ENCODE data around the gene RP9. TPM values are rescaled to one million over a fixed set of nuclear protein-coding genes. Genes with fewer than 3 reads are reported as not detected.

RP9 gene
- total and polyA plus RNA-seq, 9 of the 15 experiments (the other 6 are each of a cell fraction or from before 2014, with no cell fraction given), result 10.7 to 44.8 (median 33.4) TPM

- TF ChIP-seq RFX1 (IDR thresholded peaks at IDR 0.05), result no peak
- TF ChIP-seq ZNF561 (CRISPR knock-in tag; conservative IDR thresholded peaks at IDR 0.05), result no peak
- TF ChIP-seq ZBTB17 (CRISPR knock-in tag; IDR thresholded peaks at IDR 0.05), result no peak
Measured at GRCh38 chr7:33101906-33102305, 7.3 kb downstream of the RP9 start (continued).

GRCh38 chr7:33100770-33101169 is 8.4 kb downstream of the RP9 start:
- ChIA-PET CTCF (ENCODE audit: low intra/inter-chr PET ratio) (no interaction called here), POLR2A (no interaction called here)
- Histone ChIP-seq H4K20me1 (replicated peaks; ENCODE audit: control insufficient read depth, insufficient read depth, low read length) (peaks cover 4% of the 10 kb centered on the region; the same call in 1 of the 2 replicates), H3K36me3 (ENCODE audit: control insufficient read depth, insufficient read depth, low read length) (peaks cover 83% of the 10 kb centered on the region), H3K27me3 (ENCODE audit: control insufficient read depth in 2 of 2, insufficient read depth in 2 of 2, low read length in 2 of 2) (no peaks in the 10 kb centered on the region), H3K9me3 (replicated peaks; ENCODE audit: control insufficient read depth, insufficient read depth, low read depth, low read length) (no peaks in the 10 kb centered on the region), H3K4me1 (replicated peaks in 1 of 2; ENCODE audit: control insufficient read depth in 2 of 2, insufficient read depth in 2 of 2, low read length in 2 of 2) (no peaks in the 10 kb centered on the region; a peak in 1 of 5 replicates), H3K79me2 (ENCODE audit: control insufficient read depth, insufficient read depth, low read length) (peaks cover 39% of the 10 kb centered on the region), H3K27ac (ENCODE audit: extremely low read depth, low read depth, low read length) (no peak overlapping the region), H2AFZ (ENCODE audit: low read depth, low read length) (no peak overlapping the region), H3K4me3 (no peak overlapping the region), H3K9me1 (ENCODE audit: control insufficient read depth, insufficient read depth, low read length) (no peaks in the 10 kb centered on the region), H3K9ac (ENCODE audit: insufficient read depth in 1 of 2, low read depth in 2 of 2, low read length in 2 of 2) (no peak overlapping the region), H3K4me2 (ENCODE audit: insufficient read depth, low read length) (no peak overlapping the region)
- 82% methylated on average over 3 of the region's 3 CpGs for WGBS (ENCODE audit: insufficient coverage, low coverage, missing lambda C conversion rate)
- BruUV-seq (replicated peaks), result no TSS peak
- in situ Hi-C loops (cut with MboI), result no loop called here
- TF ChIP-seq ZSCAN29 (IDR thresholded peaks at IDR 0.05) (no peak), SNIP1 (IDR thresholded peaks at IDR 0.05; ENCODE audit: low read depth) (no peak), CREB1 (IDR thresholded peaks at IDR 0.05) (no peak), CREB1 (CRISPR knock-in tag; IDR thresholded peaks at IDR 0.05) (no peak), KDM5B (IDR thresholded peaks at IDR 0.05; ENCODE audit: insufficient replicate concordance, low read depth, low read length) (no peak), HDAC3 (IDR thresholded peaks at IDR 0.05; ENCODE audit: borderline replicate concordance, partially characterized antibody) (no peak), RBM15 (IDR thresholded peaks at IDR 0.05; ENCODE audit: insufficient read depth, low read length) (no peak), CBX1 (IDR thresholded peaks at IDR 0.05; ENCODE audit: low read depth) (no peak), ZNF408 (CRISPR knock-in tag; IDR thresholded peaks at IDR 0.05; ENCODE audit: low read depth) (no peak), JUND (IDR thresholded peaks at IDR 0.05; ENCODE audit: borderline replicate concordance, low read depth, low read length) (no peak), JUND (tag; IDR thresholded peaks at IDR 0.05; ENCODE audit: borderline replicate concordance, low read depth, low read length) (no peak), C11orf30 (IDR thresholded peaks at IDR 0.05; ENCODE audit: low read depth) (no peak), THRAP3 (IDR thresholded peaks at IDR 0.05; ENCODE audit: borderline replicate concordance) (no peak), ZBED1 (IDR thresholded peaks at IDR 0.05) (no peak)
- TF ChIP-seq, protein P1, sequence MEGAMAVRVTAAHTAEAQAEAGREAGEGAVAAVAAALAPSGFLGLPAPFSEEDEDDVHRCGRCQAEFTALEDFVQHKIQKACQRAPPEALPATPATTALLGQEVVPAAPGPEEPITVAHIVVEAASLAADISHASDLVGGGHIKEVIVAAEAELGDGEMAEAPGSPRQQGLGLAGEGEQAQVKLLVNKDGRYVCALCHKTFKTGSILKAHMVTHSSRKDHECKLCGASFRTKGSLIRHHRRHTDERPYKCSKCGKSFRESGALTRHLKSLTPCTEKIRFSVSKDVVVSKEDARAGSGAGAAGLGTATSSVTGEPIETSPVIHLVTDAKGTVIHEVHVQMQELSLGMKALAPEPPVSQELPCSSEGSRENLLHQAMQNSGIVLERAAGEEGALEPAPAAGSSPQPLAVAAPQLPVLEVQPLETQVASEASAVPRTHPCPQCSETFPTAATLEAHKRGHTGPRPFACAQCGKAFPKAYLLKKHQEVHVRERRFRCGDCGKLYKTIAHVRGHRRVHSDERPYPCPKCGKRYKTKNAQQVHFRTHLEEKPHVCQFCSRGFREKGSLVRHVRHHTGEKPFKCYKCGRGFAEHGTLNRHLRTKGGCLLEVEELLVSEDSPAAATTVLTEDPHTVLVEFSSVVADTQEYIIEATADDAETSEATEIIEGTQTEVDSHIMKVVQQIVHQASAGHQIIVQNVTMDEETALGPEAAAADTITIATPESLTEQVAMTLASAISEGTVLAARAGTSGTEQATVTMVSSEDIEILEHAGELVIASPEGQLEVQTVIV (CRISPR knock-in tag; IDR thresholded peaks at IDR 0.05; ENCODE audit: borderline replicate concordance), result no peak
- ATAC-seq, result no peak
- no peak for FAIRE-seq
- DNase-seq (ENCODE audit: extremely low read depth in 1 of 4, low spot score in 3 of 4), result no peak
- intact Hi-C loops (cut with micrococcal nuclease), result no loop called here
